Adrenal gland (tissue), 5 donors: ENCODE measurements around the gene CDC42EP1.

Experiments used
- CTCF ChIP-seq, 6 experiments: fragments of 450-650 bp in 4 of 6; fragments of 200-600 bp in 2 of 6; sonication (generic) in 1 of 6; IDR thresholded peaks; 1 replicate in 5 of 6; 2 replicates in 1 of 6; pipeline versions ENCODE4 v1.5.1 to v1.8.0; 2016 to 2021; ENCODE audit warnings: antibody characterized with exemption in 6 of 6, mild to moderate bottlenecking in 2 of 6, moderate library complexity in 1 of 6
- POLR2A ChIP-seq, 2 donors: fragments of 450-650 bp; IDR thresholded peaks; one replicate each; pipeline ENCODE4 v1.6.1; 2017; ENCODE audit warnings: antibody characterized with exemption in 2 of 2, mild to moderate bottlenecking in 2 of 2, moderate library complexity in 1 of 2
- donor health status: DM: no; HTN: no; CAD: no.

DNA sequence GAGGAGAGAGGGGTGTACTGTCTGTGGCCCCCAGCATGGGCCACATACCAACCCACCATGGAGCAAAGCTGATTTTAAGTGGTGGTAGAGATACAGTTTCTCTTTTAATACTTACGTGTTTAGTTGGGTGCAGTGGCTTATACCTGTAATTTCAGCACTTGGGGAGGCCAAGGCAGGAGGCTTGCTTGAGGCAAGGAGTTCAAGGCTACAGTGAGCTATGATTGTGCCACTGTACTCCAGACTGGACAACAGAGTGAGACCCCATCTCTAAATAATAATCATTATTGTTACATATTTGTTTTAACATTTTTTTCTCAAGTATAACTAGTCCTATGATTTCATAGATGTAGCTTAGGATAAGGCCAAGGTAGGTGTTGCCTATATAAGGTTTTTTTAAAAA, 57.2 kb downstream of the CDC42EP1 start:
- TF ChIP-seq POLR2A (IDR thresholded peaks at IDR 0.05): no peak
- TF ChIP-seq CTCF (IDR thresholded peaks at IDR 0.05): no peak
